Ascending aorta (tissue), 2 donors: ENCODE data around the gene DUS3L. TPM values are rescaled to one million over a fixed set of nuclear protein-coding genes. Genes with fewer than 3 reads are reported as not detected.

Experiments used
- DNase-seq, 2 donors: peaks; one replicate each; pipeline ENCODE4 v3.0.0-alpha.2; 2019; ENCODE audit warnings: low spot score in 2 of 2
- H3K27ac ChIP-seq, 2 donors: fragments of 200-600 bp; sonication (generic); one replicate each; pipeline ENCODE4 v1.5.1; 2016 to 2017; ENCODE audit warnings: mild to moderate bottlenecking in 1 of 2
- H3K27me3 ChIP-seq: fragments of 200-600 bp; sonication (generic); one replicate; pipeline ENCODE4 v1.5.1; 2017
- H3K36me3 ChIP-seq, 2 donors: fragments of 200-600 bp; sonication (generic); one replicate each; pipeline ENCODE4 v1.5.1; 2016
- H3K4me1 ChIP-seq, 2 donors: fragments of 200-600 bp; sonication (generic); one replicate each; pipeline ENCODE4 v1.5.1; 2016 to 2017; ENCODE audit warnings: mild to moderate bottlenecking in 1 of 2
- H3K4me3 ChIP-seq, 2 donors: fragments of 200-600 bp; sonication (generic); one replicate each; pipeline ENCODE4 v1.5.1; 2016 to 2017; ENCODE audit warnings: mild to moderate bottlenecking in 1 of 2
- H3K9me3 ChIP-seq, 2 donors: fragments of 200-600 bp; sonication (generic); one replicate each; pipeline ENCODE4 v1.5.1; 2016
- CTCF ChIP-seq, 3 experiments: fragments of 200-600 bp in 2 of 3; fragments of 450-650 bp in 1 of 3; sonication (generic) in 2 of 3; IDR thresholded peaks; one replicate each; pipeline ENCODE4 v1.5.1; 2016 to 2019; ENCODE audit warnings: antibody characterized with exemption in 3 of 3, mild to moderate bottlenecking in 1 of 3, moderate library complexity in 1 of 3
- intact Hi-C: fragments of 100-400 bp; cut with DNase I; formaldehyde crosslinking; loops from one replicate; pipeline ENCODE4 v1.15.1; 2023
- total RNA-seq: library from RNA; depleted of rRNA; stranded (reverse); fragments of >200 nt; gene quantifications from one replicate; pipeline ENCODE4 v1.1.0, GENCODE V29; 2016

DUS3L gene
- total RNA-seq, 1 donor from 2014 or later, result 13.1 TPM

GRCh38 chr19:5778402-5778801, 12.6 kb downstream of the DUS3L start:
- Histone ChIP-seq H3K4me3 (no peak overlapping the region), H3K27me3 (no peaks in the 10 kb centered on the region), H3K9me3 (no peaks in the 10 kb centered on the region), H3K36me3 (no peaks in the 10 kb centered on the region), H3K4me1 (no peaks in the 10 kb centered on the region), H3K27ac (no peak overlapping the region)
- DNase-seq, result no peak
- intact Hi-C loops, result no loop called here
- no peak for TF ChIP-seq CTCF (IDR thresholded peaks at IDR 0.05)

GRCh38 chr19:5775668-5776309, 15.2 kb downstream of the DUS3L start:
- Histone ChIP-seq H3K4me1 (no peaks in the 10 kb centered on the region), H3K36me3 (no peaks in the 10 kb centered on the region), H3K27me3 (no peaks in the 10 kb centered on the region), H3K4me3 (no peak overlapping the region), H3K27ac (no peak overlapping the region), H3K9me3 (no peaks in the 10 kb centered on the region)
- intact Hi-C loops, result no loop called here
- DNase-seq, result no peak
- TF ChIP-seq CTCF (IDR thresholded peaks at IDR 0.05), result no peak

- DNase-seq, result no peak
- Histone ChIP-seq H3K4me3 (no peak overlapping the region), H3K4me1 (no peaks in the 10 kb centered on the region), H3K27me3 (no peaks in the 10 kb centered on the region), H3K9me3 (no peaks in the 10 kb centered on the region), H3K36me3 (no peaks in the 10 kb centered on the region), H3K27ac (no peak overlapping the region)
- no peak for TF ChIP-seq CTCF (IDR thresholded peaks at IDR 0.05)
- intact Hi-C loops, result no loop called here
Observed at GRCh38 chr19:5774921-5775320, 16.0 kb downstream of the DUS3L start.

- Histone ChIP-seq H3K27ac (no peak overlapping the region), H3K9me3 (no peaks in the 10 kb centered on the region), H3K4me1 (no peaks in the 10 kb centered on the region), H3K4me3 (no peak overlapping the region), H3K36me3 (no peaks in the 10 kb centered on the region), H3K27me3 (no peaks in the 10 kb centered on the region)
- intact Hi-C loops, result no loop called here
- no peak for TF ChIP-seq CTCF (IDR thresholded peaks at IDR 0.05)
- no peak for DNase-seq
Observed at GRCh38 chr19:5773276-5773675, 17.7 kb downstream of the DUS3L start.

- no peak for TF ChIP-seq CTCF (IDR thresholded peaks at IDR 0.05)
- Histone ChIP-seq H3K36me3 (no peaks in the 10 kb centered on the region), H3K27me3 (no peaks in the 10 kb centered on the region), H3K4me3 (no peak overlapping the region), H3K27ac (no peak overlapping the region), H3K9me3 (no peaks in the 10 kb centered on the region), H3K4me1 (no peaks in the 10 kb centered on the region)
- DNase-seq, result no peak
- intact Hi-C loops, result no loop called here
Observed at GRCh38 chr19:5772416-5772815, 18.5 kb downstream of the DUS3L start.

DNA sequence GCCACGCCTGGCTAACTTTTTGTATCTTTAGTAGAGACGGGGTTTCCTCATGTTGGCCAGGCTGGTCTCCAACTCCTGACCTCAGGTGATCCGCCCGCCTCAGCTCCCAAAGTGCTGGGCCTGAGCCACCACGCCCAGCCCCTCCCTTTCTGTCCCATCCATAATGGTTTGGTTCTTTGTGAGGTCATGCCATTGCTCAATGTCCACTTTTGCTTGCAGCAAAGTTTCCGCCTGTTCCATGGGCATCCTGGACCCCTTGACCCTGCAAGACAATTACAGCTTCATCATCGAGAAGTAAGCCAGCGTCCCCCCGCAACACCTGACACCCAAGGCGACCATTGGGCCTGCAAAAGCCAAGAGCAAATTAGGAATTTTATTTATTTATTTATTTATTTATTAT, 23.0 kb downstream of the DUS3L start:
- Histone ChIP-seq H3K27ac (no peak overlapping the region), H3K4me3 (no peak overlapping the region), H3K36me3 (no peaks in the 10 kb centered on the region), H3K27me3 (no peaks in the 10 kb centered on the region), H3K9me3 (no peaks in the 10 kb centered on the region), H3K4me1 (no peaks in the 10 kb centered on the region)
- no peak for DNase-seq
- intact Hi-C loops, result no loop called here
- TF ChIP-seq CTCF (IDR thresholded peaks at IDR 0.05), result no peak
